Ovary (tissue), 9 donors: ENCODE data around the gene ARFIP1. TPM values are rescaled to one million over a fixed set of nuclear protein-coding genes. Genes with fewer than 3 reads are reported as not detected.
"Not testable (repeated sequence)": the region's sequence is repeated elsewhere in the genome, so short reads cannot be mapped to it uniquely, and the experiment has no call there.

ENCODE experiments used
- DNase-seq, 5 donors: peaks; one replicate each; pipeline ENCODE4 v3.0.0-alpha.2; 2019 to 2020
- H3K27ac ChIP-seq, 2 donors: fragments of 200-600 bp; one replicate each; pipeline versions ENCODE4 v1.5.1 to v1.8.0; 2019 to 2022
- H3K27me3 ChIP-seq: fragments of 200-600 bp; one replicate; pipeline ENCODE4 v1.8.0; 2022
- H3K36me3 ChIP-seq: fragments of 200-600 bp; sonication (generic); one replicate; pipeline ENCODE4 v1.5.1; 2019
- H3K4me1 ChIP-seq: one replicate; pipeline ENCODE4 v1.8.1; 2013; ENCODE audit warnings: mild to moderate bottlenecking, moderate library complexity; ENCODE audit not compliant: insufficient read depth
- H3K4me3 ChIP-seq: fragments of 200-600 bp; sonication (generic); one replicate; pipeline ENCODE4 v1.5.1; 2017
- H3K9me3 ChIP-seq, 2 donors: fragments of 200-600 bp in 1 of 2; sonication (generic) in 1 of 2; one replicate each; pipeline versions ENCODE4 v1.5.1 to v1.8.1; 2013 to 2019; ENCODE audit warnings: mild to moderate bottlenecking in 1 of 2, moderate library complexity in 1 of 2
- CTCF ChIP-seq, 3 donors: fragments of 450-650 bp in 2 of 3; fragments of 200-600 bp in 1 of 3; IDR thresholded peaks; one replicate each; pipeline versions ENCODE4 v1.5.1 to v1.8.0; 2016 to 2022; ENCODE audit warnings: antibody characterized with exemption in 3 of 3, mild to moderate bottlenecking in 1 of 3
- EP300 ChIP-seq: sonication (generic); formaldehyde crosslinking; IDR thresholded peaks from one replicate; pipeline ENCODE4 v1.6.1; 2017; ENCODE audit warnings: antibody characterized with exemption
- POLR2A ChIP-seq: fragments of 450-650 bp; IDR thresholded peaks from one replicate; pipeline ENCODE4 v1.6.1; 2017; ENCODE audit warnings: antibody characterized with exemption, mild to moderate bottlenecking, moderate library complexity
- WGBS, 3 donors: extraction: QIAGEN DNeasy Blood & Tissue Kit in 1 of 3; methylation state at CpG; one replicate each; pipeline versions ENCODE4 v1.1.5 to v1.1.7; 2013 to 2017; 5-methylcytosine and 5-hydroxymethylcytosine counted together
- intact Hi-C, 4 donors: fragments of 100-400 bp; cut with DNase I; formaldehyde crosslinking; loops; one replicate each; pipeline versions ENCODE4 v1.11.0 to v1.15.1; 2022 to 2023
- polyA plus RNA-seq, 2 donors: library from polyadenylated mRNA; stranded (reverse); fragments of 200-250 nt in 1 of 2; fragments of 350-450 nt in 1 of 2; fragmentation: Illumina TruSeq in 1 of 2; extraction: RNeasy Lipid Tissue Mini Kit (QIAGEN cat#74804) in 1 of 2; gene quantifications; one replicate each; pipeline ENCODE4 v1.2.3, GENCODE V29; 2013 to 2014
- total RNA-seq, 7 donors: library from RNA; depleted of rRNA in 2 of 7; stranded (reverse); fragments of >200 nt in 2 of 7; fragmentation: NEBNext Ultra II Directional in 3 of 7; extraction: Animal tissue kit (Norgen Biotek cat#: 25700) in 3 of 7; gene quantifications; one replicate each; pipeline versions ENCODE4 v1.1.0 to v1.2.4, GENCODE V29; 2016 to 2023
- donor health status: DM: no; HTN: no; CAD: no; lungs with moderate emphysema.
- donor health status: DM: no; HTN: no; CAD: no.
- donor health status: Bipolar disorder and iron deficiency.
- donor health status: DM: yes; HTN: yes; CAD: no.
- donor health status: DM: no; HTN: no; CAD: no.
- donor health status: DM: yes; HTN: yes; CAD: no.

ARFIP1 gene
- total and polyA plus RNA-seq, 9 donors, result 15.6 to 47.4 (median 29.8) TPM

DNA sequence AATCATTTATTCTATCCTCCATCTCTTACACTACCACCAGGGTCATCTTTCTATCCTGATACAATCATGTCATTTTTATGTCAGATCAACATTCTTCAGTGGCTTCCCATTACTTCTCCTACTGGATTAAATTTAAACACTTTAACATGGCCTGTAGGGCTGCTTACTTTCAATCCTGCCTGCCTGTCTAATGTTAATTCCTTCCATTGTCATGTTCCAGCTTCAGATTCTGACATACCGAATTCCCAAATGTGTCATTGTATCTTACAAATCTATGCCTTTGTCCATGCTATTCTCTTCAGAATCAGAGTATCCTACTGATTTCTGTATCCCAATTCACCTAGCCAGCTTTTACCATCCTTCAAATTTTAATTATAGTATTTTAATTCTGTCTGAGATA is 106.4 kb downstream of the ARFIP1 start:
- H3K27me3 ChIP-seq, result no peaks in the 10 kb centered on the region
- H3K4me3 ChIP-seq, result no peak overlapping the region
- H3K4me1 ChIP-seq, result no peaks in the 10 kb centered on the region
- WGBS, 3 donors, result 96 to 100% (median 99%) methylated on average over 1 of the region's 1 CpG
- no peaks in the 10 kb centered on the region for H3K9me3 ChIP-seq
- H3K36me3 ChIP-seq, result no peaks in the 10 kb centered on the region
- H3K27ac ChIP-seq, result no peak overlapping the region
- no peak for TF ChIP-seq CTCF (IDR thresholded peaks at IDR 0.05)
- no peak for TF ChIP-seq POLR2A
- no peak for TF ChIP-seq EP300
- no peak for DNase-seq
- intact Hi-C loops, result no loop called here

- Histone ChIP-seq H3K9me3 (no peaks in the 10 kb centered on the region), H3K4me3 (no peak overlapping the region), H3K27me3 (no peaks in the 10 kb centered on the region), H3K4me1 (no peaks in the 10 kb centered on the region), H3K27ac (no peak overlapping the region), H3K36me3 (no peaks in the 10 kb centered on the region)
- DNase-seq, result no peak
- TF ChIP-seq POLR2A (no peak), CTCF (IDR thresholded peaks at IDR 0.05) (no peak), EP300 (no peak)
- intact Hi-C loops, result no loop called here
- 95 to 97% (median 95%) methylated on average over 6 of the region's 6 CpGs for WGBS, 3 donors
Observed at GRCh38 chr4:152887981-152888380, 108.2 kb downstream of the ARFIP1 start.

GRCh38 chr4:152892974-152893373 is 113.2 kb downstream of the ARFIP1 start:
- H3K27ac ChIP-seq, result no peak overlapping the region
- H3K9me3 ChIP-seq, result no peaks in the 10 kb centered on the region
- H3K4me3 ChIP-seq, result no peak overlapping the region
- no peaks in the 10 kb centered on the region for H3K4me1 ChIP-seq
- H3K36me3 ChIP-seq, result no peaks in the 10 kb centered on the region
- TF ChIP-seq CTCF (IDR thresholded peaks at IDR 0.05) (no peak), POLR2A (no peak), EP300 (no peak)
- WGBS, 3 donors, result 32 to 49% (median 33%) methylated on average over 2 of the region's 2 CpGs
- H3K27me3 ChIP-seq, result no peaks in the 10 kb centered on the region
- intact Hi-C loops, result no loop called here
- DNase-seq, result no peak

GRCh38 chr4:152894673-152895072 is 114.9 kb downstream of the ARFIP1 start:
- DNase-seq, result no peak
- Histone ChIP-seq H3K36me3 (no peaks in the 10 kb centered on the region), H3K4me1 (no peaks in the 10 kb centered on the region), H3K27me3 (no peaks in the 10 kb centered on the region), H3K9me3 (no peaks in the 10 kb centered on the region), H3K27ac (no peak overlapping the region), H3K4me3 (no peak overlapping the region)
- TF ChIP-seq CTCF (IDR thresholded peaks at IDR 0.05) (no peak), EP300 (no peak), POLR2A (no peak)
- WGBS, 3 donors, result 93 to 97% (median 96%) methylated on average over 1 of the region's 1 CpG
- intact Hi-C loops, result no loop called here

DNA sequence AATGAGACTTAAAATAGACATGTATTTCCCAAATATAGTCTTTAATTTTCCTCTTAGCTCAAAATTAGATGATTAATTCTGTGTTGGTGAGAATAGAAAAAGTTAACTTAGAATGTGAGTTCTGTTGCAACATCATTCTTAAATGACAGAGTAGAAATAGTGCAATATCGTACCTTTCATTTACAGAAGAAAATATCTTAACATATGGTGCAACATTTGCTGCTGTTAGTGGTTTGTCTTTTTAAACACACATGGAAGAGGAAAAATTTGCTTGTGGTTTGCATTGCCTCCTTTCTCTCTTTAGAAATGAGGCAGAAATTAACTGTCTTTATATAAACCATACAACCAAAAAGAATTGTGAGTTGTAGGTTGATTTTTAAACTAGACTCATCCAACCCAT is 117.1 kb downstream of the ARFIP1 start:
- Histone ChIP-seq H3K9me3 (no peaks in the 10 kb centered on the region), H3K36me3 (no peaks in the 10 kb centered on the region), H3K4me1 (no peaks in the 10 kb centered on the region), H3K27ac (no peak overlapping the region), H3K4me3 (no peak overlapping the region), H3K27me3 (no peaks in the 10 kb centered on the region)
- no peak for DNase-seq
- intact Hi-C loops, result no loop called here
- TF ChIP-seq EP300 (no peak), CTCF (IDR thresholded peaks at IDR 0.05) (no peak), POLR2A (no peak)
- 33 to 67% (median 42%) methylated on average over 1 of the region's 1 CpG for WGBS, 3 donors

DNA sequence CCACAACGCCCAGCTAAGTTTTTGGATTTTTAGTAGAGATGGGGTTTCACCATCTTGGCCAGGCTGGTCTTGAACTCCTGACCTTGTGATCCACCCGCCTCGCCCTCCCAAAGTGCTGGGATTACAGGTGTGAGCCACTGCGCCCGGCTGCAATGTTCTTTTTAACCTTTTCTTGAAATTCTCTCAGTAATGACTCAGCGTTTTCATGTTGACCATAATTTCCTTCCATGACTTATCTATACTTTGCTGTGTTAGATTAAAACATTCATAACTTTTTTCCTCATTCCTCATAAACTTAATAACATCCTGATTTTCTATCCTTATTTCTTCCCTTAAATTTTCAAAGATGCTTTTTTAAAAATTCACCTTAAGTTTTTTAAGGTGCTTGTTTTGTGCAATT is 118.4 kb downstream of the ARFIP1 start:
- 86 to 91% (median 89%) methylated on average over 6 of the region's 6 CpGs for WGBS, 3 donors
- H3K9me3 ChIP-seq, H3K36me3 ChIP-seq, H3K4me1 ChIP-seq, intact Hi-C loops, H3K27me3 ChIP-seq, H3K4me3 ChIP-seq, DNase-seq, H3K27ac ChIP-seq: not testable (repeated sequence)
